Airway epithelial cell (primary cell): Measurements from ENCODE around the gene SLC26A5. TPM values are rescaled to one million over a fixed set of nuclear protein-coding genes. Genes with fewer than 3 reads are reported as not detected.

Experiments used
- total RNA-seq: library from RNA; depleted of rRNA; stranded (reverse); fragments of >200 nt; gene quantifications from 2 replicates; pipeline ENCODE4 v1.2.3, GENCODE V29; 2015

Gene SLC26A5
- not detected in 2 replicates for total RNA-seq

DNA sequence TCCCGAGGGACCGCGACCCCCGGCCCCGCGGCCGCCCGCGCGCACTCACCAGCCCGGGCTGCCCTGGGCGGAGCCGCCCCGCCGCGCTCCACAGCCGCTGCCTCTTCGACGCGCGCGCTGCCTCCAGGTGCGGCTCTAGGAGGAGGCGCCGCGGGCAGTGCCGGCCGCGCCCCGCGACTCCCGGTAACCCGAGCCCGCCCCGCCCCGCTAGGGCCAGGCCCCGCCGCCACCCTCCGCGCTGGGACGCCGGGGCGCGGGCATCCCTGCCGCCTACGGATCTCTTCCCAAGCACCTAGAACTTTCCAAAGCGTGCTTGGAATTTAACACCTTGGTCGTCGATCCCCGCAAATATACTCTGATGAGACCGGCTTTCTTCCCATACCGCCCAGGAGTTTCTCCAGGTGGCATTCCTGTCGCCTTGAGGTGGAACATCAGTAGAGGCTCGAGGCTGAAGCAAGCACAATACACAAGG is at the start of gene SLC26A5:
SLC26A5 (minus strand) TSS at position 159 of the 472 bp plus-strand sequence. CDS start 24,693 bp downstream, outside the sequence.

GRCh38 chr7:103347507-103348267 is 98.3 kb downstream of the SLC26A5 start, which contains the start of gene PSMC2:
Gene PSMC2 (plus strand): TSS chr7:103347643. CDS start chr7:103347712, 69 bp downstream.

DNA sequence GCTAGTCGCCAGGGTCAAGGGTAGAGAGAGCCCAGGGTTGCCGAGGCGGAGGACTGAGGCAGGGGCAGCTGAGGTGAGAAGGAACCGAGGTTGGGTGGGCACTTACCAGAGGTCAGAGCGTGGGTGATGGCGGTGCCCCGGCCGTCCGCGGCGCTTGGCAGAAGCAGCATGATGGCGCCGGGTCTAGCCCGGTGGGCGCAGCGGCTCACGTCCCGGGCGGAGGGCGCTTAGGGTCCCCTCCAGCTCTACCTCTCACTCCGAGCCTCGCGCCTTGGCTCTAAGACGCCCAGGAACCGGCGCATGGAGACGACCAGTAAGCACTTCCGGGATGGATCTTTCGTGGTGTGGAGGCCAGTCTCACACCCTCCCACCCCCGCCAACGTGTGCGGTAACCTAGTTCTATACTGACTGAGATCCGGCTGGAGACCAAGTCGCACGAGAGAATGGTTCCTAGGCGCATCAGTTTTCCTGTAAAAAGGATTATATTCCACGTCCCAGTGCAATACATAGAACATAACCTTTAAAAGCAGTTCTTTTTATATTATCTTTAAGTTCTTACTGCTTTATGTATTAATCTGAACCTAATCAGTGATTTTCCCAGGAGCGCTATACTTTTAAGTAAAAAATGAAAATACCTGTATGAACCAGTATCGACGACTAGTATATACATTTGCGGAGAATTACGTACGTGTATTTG is 101.4 kb downstream of the SLC26A5 start, which contains the start of gene DNAJC2:
DNAJC2 (minus strand) TSS at position 315 of the 697 bp plus-strand sequence; CDS start at position 170, 145 bp downstream.

Other genes starting within 250 kb of the SLC26A5 start
- gene PMPCB, start 148.8 kb downstream of the SLC26A5 start, total RNA-seq: 30.8 and 38.0 TPM in 2 replicates
- gene DNAJC2, start 101.4 kb downstream of the SLC26A5 start, total RNA-seq: 8.9 and 15.5 TPM in 2 replicates
- 149 and 195 TPM in 2 replicates for gene PSMC2, start 98.6 kb downstream of the SLC26A5 start, total RNA-seq